ENCODE measurements around the gene MAGEB2. TPM values are rescaled to one million over a fixed set of nuclear protein-coding genes. Genes with fewer than 3 reads are reported as not detected.

Gene MAGEB2
- total RNA-seq, 2 experiments from 2014 or later = not detected

DNA sequence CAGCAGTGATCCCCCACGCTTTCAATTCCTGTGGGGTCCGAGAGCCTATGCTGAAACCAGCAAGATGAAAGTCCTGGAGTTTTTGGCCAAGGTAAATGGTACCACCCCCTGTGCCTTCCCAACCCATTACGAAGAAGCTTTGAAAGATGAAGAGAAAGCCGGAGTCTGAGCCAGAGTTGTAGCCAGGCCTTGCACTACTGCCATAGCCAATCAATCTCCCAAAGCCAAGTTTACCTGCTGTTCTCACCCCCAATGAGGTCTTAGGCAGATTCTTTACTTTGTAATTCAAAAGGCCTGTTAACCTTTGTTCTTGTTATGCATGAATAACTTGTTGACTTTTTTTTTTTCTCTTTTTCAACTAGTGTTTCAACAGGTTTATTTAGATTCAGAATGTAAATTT lies 4.0 kb downstream of the MAGEB2 start:
- TF ChIP-seq CTCF (conservative IDR thresholded peaks at IDR 0.05; ENCODE audit: low read length) (no peak), EZH2phosphoT487 (IDR thresholded peaks at IDR 0.05; ENCODE audit: borderline replicate concordance, low read depth, low read length) (no peak)
- Histone ChIP-seq H4K20me1 (ENCODE audit: insufficient read depth, low read length) (no peaks in the 10 kb centered on the region), H3K9me2 (ENCODE audit: insufficient read depth, low read length) (no peaks in the 10 kb centered on the region), H3K27ac (ENCODE audit: low read depth, low read length, poor library complexity, severe bottlenecking) (no peak overlapping the region), H3K79me2 (ENCODE audit: insufficient read depth, low read depth, low read length) (no peaks in the 10 kb centered on the region), H3K9me3 (ENCODE audit: low read length) (no peaks in the 10 kb centered on the region), H3K4me1 (ENCODE audit: insufficient read depth, low read length, poor library complexity, severe bottlenecking) (no peaks in the 10 kb centered on the region), H3K4me2 (ENCODE audit: low read length) (no peak overlapping the region), H3K36me3 (ENCODE audit: insufficient read depth, low read length) (no peaks in the 10 kb centered on the region), H2AFZ (ENCODE audit: low read length) (no peak overlapping the region), H3K4me3 (ENCODE audit: low read depth, low read length, poor library complexity, severe bottlenecking) (no peak overlapping the region)
- ChIA-PET CTCF (ENCODE audit: unreplicated experiment) (no interaction called here), POLR2A (no interaction called here)
- no peak for DNase-seq (ENCODE audit: low spot score)
- intact Hi-C loops (cut with micrococcal nuclease; ENCODE audit: unreplicated experiment) = no loop called here
- BruUV-seq (replicated peaks) = no TSS peak

DNA sequence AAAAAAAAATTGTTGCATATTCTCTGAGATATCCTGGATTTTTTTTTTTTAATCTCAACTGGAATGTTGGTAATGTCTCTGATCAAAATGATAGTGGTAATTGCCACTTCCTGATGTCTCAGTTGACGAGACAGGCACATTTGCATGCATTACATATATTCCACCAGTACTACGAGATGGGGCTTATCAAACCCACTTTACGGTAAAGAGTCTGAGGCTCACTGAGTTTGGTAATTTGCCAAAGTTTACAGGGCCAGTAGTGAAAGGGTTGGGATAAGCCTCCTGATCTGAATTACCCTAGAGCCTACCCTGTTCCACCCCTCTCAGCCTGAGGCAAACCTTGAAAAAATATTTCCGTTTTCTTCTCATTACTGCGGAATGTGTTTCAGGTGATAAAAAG lies 5.3 kb downstream of the MAGEB2 start:
- no peaks in the 10 kb centered on the region for H4K20me1 ChIP-seq (ENCODE audit: insufficient read depth, low read length)
- H2AFZ ChIP-seq (ENCODE audit: low read length) = no peak overlapping the region
- DNase-seq (ENCODE audit: low spot score) = no peak
- no peaks in the 10 kb centered on the region for H3K4me1 ChIP-seq (ENCODE audit: insufficient read depth, low read length, poor library complexity, severe bottlenecking)
- H3K79me2 ChIP-seq (ENCODE audit: insufficient read depth, low read depth, low read length) = no peaks in the 10 kb centered on the region
- no peaks in the 10 kb centered on the region for H3K9me2 ChIP-seq (ENCODE audit: insufficient read depth, low read length)
- H3K9me3 ChIP-seq (ENCODE audit: low read length) = no peaks in the 10 kb centered on the region
- TF ChIP-seq CTCF (conservative IDR thresholded peaks at IDR 0.05; ENCODE audit: low read length) (no peak), EZH2phosphoT487 (IDR thresholded peaks at IDR 0.05; ENCODE audit: borderline replicate concordance, low read depth, low read length) (no peak)
- intact Hi-C loops (cut with micrococcal nuclease; ENCODE audit: unreplicated experiment) = no loop called here
- H3K4me2 ChIP-seq (ENCODE audit: low read length) = no peak overlapping the region
- no peaks in the 10 kb centered on the region for H3K36me3 ChIP-seq (ENCODE audit: insufficient read depth, low read length)
- POLR2A ChIA-PET = no interaction called here
- no peak overlapping the region for H3K4me3 ChIP-seq (ENCODE audit: low read depth, low read length, poor library complexity, severe bottlenecking)
- BruUV-seq (replicated peaks) = no TSS peak
- CTCF ChIA-PET (ENCODE audit: unreplicated experiment) = no interaction called here
- H3K27ac ChIP-seq (ENCODE audit: low read depth, low read length, poor library complexity, severe bottlenecking) = no peak overlapping the region

DNA sequence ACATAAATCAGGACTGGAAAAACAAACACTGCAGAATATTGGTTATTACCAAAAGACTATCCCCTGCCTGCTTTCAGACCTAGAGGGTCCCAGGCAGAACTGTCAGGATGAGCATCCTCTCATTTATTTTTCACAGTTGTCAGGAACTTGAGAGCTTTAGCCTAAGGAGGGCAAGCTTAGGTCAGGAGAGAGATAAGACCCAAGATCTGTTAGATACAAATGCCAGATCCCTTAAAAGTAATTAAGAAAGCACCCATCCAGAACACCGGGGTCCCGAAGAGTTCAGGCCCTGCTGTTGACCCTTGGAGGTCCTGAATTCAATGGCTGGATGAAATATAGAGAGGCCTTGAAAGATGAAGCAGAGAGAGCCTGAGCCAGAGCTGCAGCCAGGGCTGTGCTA lies 9.2 kb downstream of the MAGEB2 start:
- ChIA-PET CTCF (ENCODE audit: unreplicated experiment) (no interaction called here), POLR2A (no interaction called here)
- Histone ChIP-seq H3K36me3 (ENCODE audit: insufficient read depth, low read length) (no peaks in the 10 kb centered on the region), H3K4me2 (ENCODE audit: low read length) (no peak overlapping the region), H3K9me3 (ENCODE audit: low read length) (no peaks in the 10 kb centered on the region), H3K4me3 (ENCODE audit: low read depth, low read length, poor library complexity, severe bottlenecking) (no peak overlapping the region), H3K27ac (ENCODE audit: low read depth, low read length, poor library complexity, severe bottlenecking) (no peak overlapping the region), H4K20me1 (ENCODE audit: insufficient read depth, low read length) (no peaks in the 10 kb centered on the region), H2AFZ (ENCODE audit: low read length) (no peak overlapping the region), H3K4me1 (ENCODE audit: insufficient read depth, low read length, poor library complexity, severe bottlenecking) (no peaks in the 10 kb centered on the region), H3K9me2 (ENCODE audit: insufficient read depth, low read length) (no peaks in the 10 kb centered on the region), H3K79me2 (ENCODE audit: insufficient read depth, low read depth, low read length) (no peaks in the 10 kb centered on the region)
- intact Hi-C loops (cut with micrococcal nuclease; ENCODE audit: unreplicated experiment) = no loop called here
- no peak for TF ChIP-seq EZH2phosphoT487 (IDR thresholded peaks at IDR 0.05; ENCODE audit: borderline replicate concordance, low read depth, low read length)
- BruUV-seq (replicated peaks) = no TSS peak
- no peak for DNase-seq (ENCODE audit: low spot score)

All from OCI-LY7 (cell line).